Mucosa of gallbladder (tissue), 1 donor: ENCODE data around the gene PDCD11. TPM values are rescaled to one million over a fixed set of nuclear protein-coding genes. Genes with fewer than 3 reads are reported as not detected.
"Not testable (repeated sequence)": the region's sequence is repeated elsewhere in the genome, so short reads cannot be mapped to it uniquely, and the experiment has no call there.

Experiments
- DNase-seq: peaks from one replicate; pipeline ENCODE4 v3.0.0-alpha.2; 2020; ENCODE audit warnings: low spot score
- total RNA-seq: library from RNA; stranded (reverse); gene quantifications from one replicate; pipeline ENCODE4 v1.2.1, GENCODE V29; 2021
- donor health status: DM: no; HTN: no; CAD: no.

Gene PDCD11
- total RNA-seq, 1 donor from 2014 or later, result 19.5 TPM

DNA sequence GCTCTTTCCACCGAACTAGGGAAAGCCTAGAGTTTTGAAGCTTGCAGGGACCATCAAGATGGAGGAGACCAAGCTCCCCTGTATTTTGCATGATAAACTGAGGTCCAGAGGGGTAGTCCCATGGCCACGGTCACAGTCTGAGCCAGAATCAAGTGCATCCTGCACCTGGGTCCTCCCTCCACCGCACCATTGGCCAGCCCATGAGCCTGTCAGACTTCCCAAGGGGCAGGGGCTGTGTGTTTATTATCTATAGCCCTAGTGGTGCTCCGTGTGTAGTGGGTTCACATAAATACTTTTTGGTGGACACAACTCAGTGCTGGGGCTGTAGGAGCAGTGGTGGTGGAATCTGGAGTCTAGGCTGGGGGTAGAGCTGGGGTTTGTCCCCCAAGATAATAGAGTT lies 79.0 kb downstream of the PDCD11 start:
- no peak for DNase-seq

DNA sequence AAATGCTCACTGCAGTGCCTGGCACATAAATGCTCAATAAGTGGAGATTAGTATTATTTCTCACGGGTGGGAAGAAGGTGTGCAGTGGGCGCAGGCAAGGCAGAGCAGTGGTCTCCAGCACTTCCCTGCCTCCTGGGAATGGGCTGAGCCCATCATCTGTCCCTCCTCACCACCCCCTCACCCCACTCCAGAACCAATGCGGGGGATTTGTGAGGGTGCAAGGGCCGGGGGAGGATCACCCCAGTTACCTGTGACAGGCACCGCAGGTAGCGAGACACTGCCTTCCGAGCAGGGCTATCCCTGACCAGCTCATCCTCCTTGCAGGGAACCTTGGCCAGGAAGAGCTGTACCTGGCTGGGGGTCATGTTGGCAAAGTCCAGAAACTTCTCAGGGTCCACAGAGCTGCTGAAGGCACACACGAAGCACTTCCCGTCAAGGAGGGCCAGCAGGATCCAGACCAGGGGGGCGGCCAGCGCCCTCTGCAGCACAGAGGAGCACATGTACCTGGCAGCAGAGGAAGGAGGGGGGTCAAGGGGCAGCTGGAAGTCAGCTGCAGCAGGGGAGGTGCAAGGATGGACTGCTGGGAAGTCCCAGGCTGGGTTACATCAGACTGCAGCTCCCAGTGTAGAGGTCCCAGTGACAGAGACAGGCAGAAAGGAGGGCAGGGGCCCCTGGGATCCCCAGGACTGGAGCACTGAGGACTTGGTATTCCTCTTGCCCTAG lies 79.8 kb downstream of the PDCD11 start:
- no peak for DNase-seq

DNA sequence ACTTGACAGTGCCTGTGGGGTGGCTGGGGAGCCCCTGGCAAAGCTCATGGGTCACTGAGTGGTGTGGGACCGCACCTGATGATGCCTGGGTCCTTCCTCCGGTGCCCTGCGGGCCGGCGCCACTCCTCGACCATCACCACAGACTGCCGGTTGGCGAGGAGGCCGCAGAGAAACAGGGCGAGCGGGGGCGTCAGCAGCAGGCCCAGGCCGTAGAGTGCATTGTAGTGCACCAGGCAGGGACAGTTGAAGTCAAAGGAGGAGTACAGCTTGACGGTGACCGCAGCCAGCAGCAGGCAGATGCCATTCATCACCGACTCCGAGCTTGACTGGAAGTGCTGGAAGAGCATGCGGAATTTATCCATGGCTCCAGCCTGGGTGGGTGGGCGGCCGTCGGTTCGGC lies 82.2 kb downstream of the PDCD11 start:
- DNase-seq, result no peak

DNA sequence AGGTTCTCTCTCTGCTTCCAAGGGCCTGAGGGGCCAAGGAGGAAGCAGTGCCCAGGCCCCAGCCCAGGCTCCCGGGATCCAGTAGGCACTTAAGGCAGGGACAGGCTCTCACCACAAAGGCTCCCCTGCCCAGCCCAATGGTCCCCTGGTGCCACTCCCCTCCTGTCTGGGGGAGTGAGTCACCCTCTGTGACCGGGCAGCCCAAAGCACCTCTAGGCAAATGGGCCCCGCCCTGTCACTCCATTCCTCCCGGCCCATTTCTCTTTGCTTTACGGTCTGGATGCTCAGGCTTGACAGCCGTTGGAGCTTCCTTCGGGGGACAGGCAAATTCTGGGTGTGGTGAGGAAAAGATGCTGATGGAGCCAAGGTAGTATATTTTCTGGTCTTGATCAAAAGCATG lies 82.7 kb downstream of the PDCD11 start, which contains the start of gene CALHM3:
Gene CALHM3 (minus strand): TSS at position 106 of the 400 bp plus-strand sequence. CDS start 208 bp downstream, outside the sequence.
- DNase-seq, result no peak

DNA sequence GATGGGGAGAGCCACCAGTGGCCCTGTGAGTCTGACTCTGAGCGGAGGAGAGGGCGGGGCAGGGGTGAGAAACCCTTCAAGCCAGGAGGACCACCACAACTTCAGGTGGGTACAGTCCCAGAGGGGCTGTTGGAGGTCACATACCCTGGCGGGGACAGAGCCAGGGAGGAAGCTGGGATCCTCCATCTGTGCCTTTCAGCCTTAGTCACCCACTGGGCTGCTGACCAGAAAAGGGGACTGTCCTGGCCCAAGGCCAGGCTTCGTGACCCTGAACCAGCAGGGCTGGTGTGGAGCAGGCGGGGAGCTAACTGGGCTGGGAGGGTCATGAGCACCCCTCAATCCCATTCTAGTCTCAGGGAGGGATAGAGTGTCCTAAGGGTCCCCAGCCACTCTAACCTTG lies 84.1 kb downstream of the PDCD11 start:
- no peak for DNase-seq

DNA sequence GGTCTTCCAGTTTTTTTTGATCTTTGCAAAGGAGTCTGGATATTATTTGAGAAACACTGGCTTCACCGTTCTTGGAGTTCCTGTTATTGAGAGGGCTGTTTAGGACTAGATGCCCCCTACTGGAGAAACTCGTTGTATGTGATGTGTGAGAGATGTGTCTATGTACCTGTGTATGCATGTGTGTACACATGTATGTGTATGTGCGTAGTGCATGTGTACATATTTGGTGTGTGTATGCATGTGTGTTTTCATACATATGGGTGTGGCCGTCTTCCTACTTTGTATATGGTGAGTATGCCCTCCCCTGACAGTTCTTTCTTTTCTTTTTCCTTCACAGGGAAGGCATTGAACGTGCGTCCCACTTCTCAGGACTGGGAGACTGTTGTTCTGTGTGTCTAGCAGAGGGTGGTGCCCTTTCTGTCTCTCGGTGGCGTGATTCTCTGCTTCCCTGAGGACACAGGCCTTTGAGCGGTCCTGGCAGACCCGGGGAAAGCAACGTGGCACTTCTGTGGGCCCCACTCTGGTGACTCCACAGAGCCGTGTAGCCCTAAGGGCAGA lies 85.6 kb downstream of the PDCD11 start:
- DNase-seq, result peak; percentile 38

DNA sequence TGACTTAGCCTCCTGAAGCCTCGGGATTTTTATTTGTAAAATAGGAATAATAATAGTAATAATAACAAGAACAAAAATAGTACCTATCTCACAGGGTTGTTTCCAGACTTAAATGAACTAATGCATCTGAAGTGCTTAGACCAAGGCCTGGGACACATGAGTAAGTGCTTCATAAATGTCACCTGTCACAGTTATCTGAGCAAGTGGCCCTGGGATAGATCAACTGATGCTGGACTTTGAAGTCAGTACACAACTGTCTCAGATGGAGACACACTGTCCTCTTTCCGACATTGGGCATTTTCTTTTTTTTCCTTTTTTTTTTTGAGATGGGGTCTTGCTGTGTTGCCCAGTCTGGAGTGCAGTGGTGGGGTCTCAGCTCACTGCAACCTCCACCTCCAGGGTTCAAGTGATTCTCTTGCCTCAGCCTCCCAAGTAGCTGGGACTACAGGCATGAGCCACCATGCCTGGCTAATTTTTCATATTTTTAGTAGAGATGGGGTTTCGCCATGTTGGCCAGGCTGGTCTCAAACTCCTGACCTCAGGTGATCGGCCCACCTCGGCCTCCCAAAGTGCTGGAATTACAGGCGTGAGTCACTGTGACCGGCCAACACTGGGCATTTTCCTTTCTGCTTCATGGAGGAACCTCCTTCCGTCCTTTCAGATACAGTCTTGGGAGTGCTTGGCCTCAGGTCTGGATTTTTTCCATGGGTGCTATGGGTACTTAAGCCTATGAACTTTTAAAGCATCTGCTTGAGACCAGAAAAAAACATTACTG lies 90.4 kb downstream of the PDCD11 start:
- DNase-seq, result not testable (repeated sequence)

DNA sequence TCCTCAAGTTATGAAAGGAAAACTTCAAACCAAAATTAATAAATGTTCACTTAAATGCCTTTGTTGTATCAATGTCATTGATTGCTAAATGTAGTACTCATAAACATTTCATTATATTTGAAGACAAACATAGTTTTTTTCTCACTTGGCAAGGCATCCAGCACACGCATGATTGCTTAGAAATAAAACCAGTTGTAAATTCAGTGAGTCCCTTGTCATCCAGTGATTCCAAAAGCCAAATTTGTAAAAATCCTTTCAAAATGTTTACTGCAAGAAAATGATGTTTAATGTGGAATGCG lies 90.9 kb downstream of the PDCD11 start:
- no peak for DNase-seq

DNA sequence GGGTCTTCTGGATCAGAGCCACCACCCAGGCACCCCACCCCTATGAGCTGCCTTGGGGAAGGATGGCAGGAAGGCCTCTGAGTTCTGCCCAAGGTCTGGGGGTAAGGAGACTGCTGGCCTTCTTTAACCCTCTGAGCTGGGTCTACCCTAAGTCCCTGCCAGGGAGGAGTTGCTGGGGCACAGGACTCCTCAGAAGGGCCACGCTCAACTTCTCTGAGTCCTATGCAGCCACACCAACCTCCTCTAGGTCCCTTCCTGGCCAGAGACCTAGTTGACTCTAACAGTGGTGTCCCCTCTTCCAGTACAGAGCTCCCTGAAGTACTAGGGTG lies 94.5 kb downstream of the PDCD11 start:
- DNase-seq, result no peak

DNA sequence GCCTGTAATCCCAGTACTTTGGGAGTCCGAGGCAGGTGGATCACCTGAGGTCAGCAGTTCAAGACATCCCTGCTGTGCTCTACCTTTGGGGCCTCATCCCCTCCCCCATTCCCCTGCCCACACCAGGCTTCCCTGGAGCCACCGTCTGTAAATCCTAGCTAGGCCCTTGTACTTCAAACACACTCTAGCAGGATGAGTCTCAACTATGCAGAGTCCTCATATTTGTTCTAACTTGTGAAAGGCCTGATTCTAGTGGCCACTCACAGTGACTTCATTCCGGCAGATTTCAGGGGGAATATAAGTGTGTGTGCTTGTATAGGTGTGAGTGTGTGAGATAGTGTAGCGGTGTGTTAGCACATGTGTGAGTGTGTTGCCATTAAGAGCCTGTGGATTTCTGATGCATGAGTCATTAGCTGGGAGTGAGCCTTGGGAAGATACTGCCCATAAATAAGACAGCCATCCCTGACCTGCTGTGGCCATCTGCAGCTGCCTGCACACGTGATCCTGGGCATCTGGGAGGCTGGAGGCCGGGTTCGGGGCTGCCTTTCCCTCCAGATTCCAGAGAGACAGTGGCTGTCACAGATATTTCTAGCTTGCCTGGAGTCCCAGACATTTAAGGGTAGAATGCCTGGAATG lies 95.4 kb downstream of the PDCD11 start:
- peak; percentile 40 for DNase-seq

DNA sequence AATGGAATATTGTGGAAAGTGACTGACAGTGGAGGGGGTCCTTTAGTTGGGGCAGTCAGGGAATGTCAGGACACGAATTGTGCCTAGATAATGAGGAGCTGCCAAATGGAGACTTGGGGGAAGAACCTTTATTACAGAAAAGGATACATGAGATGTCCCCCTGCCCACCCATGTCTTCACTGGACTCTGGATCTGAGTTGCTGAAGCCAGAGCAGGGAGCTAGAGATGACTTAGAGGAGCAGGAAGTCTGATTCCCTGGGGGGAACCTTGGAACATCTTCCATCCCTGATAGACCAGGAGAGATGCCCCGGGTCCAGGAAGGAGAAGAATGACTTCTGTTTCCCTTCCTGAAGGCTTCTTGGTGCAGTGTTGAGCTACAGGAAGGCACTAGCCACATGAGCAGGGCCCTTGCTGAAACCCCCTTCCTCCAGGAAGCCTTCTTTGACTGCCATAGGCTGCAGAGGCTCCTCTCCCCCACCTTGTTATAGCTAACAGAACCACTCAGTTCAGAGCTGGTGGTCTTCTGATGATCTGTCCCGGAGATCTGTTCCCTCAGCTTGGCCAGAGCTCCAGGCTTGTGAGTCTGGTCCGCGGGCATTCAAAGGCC lies 96.3 kb downstream of the PDCD11 start:
- no peak for DNase-seq

DNA sequence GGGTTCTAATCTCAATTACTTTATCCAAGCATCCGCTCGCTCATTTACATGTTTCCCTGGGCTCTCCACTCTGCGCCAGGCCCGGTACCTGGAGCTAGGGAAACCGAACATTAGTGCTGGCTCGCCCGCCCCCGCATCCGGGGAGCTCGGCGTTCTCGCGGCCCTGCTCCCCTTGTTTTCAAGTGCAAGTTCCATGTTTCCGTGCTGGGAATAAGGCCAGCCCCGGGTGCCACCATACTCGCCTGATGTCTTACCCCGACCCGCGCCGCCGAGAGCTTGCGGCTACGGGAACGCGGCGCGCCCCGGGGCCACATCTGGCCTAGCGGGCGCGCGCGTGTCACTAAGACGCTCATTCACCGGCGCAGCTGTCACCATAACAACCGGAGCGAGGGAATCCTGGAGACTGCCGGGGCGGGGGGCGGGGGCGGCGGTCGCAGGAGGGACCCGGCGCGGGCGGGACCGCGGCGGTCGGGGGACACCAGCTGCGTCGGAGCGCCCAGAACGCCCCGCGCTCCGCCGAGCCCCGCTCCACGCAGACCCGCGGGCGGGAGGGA lies 97.0 kb downstream of the PDCD11 start, which contains the start of gene NEURL1:
Gene NEURL1 (plus strand): TSS at position 344 of the 554 bp plus-strand sequence. CDS start 683 bp downstream, outside the sequence.
- DNase-seq, result no peak

DNA sequence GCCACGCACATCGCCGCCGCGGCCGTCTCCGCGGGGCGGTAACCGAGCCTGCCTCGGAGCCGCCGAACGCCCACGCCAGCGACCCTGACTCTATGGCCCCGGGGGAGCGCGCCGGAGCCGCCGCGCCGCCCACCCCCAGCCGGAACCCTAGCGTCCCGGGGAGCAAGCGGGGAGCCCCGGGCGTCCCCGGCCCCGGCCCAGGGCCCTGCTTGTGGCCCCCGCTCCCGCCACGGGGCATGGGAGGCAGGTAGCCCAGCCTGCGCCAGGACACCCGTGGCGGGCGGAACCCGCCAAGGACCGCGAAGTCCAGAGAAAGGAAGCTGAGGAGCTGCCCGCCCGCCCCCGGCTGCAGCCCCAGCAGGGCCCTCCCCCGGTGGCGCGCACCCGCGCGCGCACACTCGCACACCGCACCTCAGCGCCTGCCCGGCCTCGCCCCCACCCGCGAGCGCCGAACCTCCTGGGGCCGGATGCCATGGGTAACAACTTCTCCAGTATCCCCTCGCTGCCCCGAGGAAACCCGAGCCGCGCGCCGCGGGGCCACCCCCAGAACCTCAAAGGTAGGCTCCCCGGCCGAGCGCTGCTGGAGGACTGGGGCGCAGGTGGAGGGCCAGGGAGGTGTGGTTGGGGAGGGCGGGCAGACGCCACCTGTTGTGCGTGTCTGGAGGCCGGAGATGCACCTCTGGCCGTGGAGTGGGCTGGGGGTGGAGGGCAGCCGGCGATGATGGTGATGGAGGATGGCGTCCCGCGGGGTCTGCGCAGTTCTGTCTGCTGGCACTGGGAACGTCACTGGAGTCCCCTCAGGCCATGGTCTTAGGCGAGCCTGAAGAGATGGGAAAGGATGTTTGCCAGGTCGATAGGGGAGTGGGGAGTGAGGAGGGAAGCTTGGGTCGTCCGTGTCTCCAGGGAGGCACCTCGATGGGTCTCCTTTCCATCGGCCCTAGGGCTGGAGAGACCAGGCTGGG lies 97.8 kb downstream of the PDCD11 start:
- DNase-seq, result no peak

DNA sequence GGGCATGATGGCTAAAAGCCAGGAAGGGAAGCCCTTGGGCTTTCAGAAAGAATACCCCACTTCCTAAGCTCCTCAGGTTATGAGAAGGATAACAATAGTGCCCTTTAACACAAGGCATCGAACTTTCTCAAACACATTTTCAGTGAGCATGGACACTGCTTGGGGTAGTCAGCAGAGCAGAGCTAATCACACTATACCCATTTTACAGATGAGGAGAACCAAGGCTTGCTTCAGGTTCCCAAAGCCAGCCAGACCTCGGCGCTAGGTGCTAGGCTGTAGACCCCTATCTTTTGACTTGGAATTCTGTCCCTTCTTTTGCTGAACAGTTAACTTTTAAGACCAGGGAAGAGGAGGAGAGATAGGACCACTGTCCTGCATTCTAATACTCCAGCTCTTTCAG lies 98.9 kb downstream of the PDCD11 start:
- DNase-seq, result no peak

Other genes starting within 250 kb of the PDCD11 start
- 95.2 TPM for gene NT5C2, start 203.4 kb upstream of the PDCD11 start, total RNA-seq
- gene RPEL1, start 150.7 kb upstream of the PDCD11 start, total RNA-seq, result 0.09 TPM
- 0.40 TPM for gene INA, start 119.5 kb upstream of the PDCD11 start, total RNA-seq
- 5.2 TPM for gene PCGF6, start 45.5 kb upstream of the PDCD11 start, total RNA-seq
- 4.1 TPM for gene TAF5, start 28.6 kb upstream of the PDCD11 start, total RNA-seq
- 309 TPM for gene ATP5MK, start 151 bp upstream of the PDCD11 start, total RNA-seq
- 24.8 TPM for gene CALHM2, start 55.7 kb downstream of the PDCD11 start, total RNA-seq
- not detected for gene CALHM1, start 62.3 kb downstream of the PDCD11 start, total RNA-seq
- not detected for gene CALHM3, start 82.6 kb downstream of the PDCD11 start, total RNA-seq
- gene NEURL1, start 97.1 kb downstream of the PDCD11 start, total RNA-seq, result 4.9 TPM